GM18502 (cell line): ENCODE measurements around the gene TMEM164.
A peak's percentile ranks its signal among the peaks of the same experiment; 100 is the strongest.

Source experiments
- ATAC-seq: cut with Tn5 transposase; IDR thresholded peaks from one replicate; pipeline ENCODE4 v1.9.1; 2021; ENCODE audit warnings: mild to moderate bottlenecking; ENCODE audit not compliant: unreplicated experiment, poor library complexity

Gene TMEM164

DNA sequence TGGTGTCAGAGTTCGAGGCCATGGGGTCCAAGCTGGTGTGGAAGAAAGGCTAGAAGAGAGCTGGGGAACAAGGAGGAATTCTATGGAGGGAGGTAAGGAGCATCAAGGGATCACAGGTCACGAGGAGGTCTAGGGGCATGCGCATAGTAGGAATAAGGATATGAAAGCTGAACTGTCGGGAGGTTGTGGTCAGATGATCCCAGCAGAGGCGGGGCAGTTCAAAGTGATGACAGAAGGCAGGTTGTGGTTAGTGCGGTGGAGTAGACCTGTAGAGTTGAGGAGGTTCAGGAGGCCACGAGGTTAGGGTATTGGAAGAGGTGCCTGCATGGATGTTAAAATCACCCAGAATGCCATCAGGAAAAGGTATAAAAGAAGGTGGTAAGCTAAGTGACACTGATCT is 156.3 kb downstream of the TMEM164 start:
- no peak for ATAC-seq

DNA sequence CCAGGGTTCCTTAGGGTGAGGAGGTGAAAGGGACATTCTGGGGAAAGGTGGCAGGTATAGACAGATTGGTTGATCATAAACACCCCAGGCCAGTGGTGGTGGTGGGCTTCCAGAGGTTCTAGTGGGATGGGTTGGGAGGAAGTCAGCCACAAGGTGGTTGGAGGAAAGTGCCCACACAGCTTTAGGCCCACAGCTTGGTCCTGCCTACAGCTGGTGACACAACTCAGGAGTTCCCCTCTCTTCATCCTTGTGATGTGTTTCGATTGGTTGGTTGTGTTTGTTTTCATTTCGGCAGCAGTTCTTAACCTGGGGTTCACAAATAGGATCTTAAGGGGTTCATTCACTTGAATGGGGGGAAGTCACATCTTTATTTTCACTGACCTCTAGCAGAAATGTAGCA is 157.0 kb downstream of the TMEM164 start:
- peak; percentile 56 for ATAC-seq

DNA sequence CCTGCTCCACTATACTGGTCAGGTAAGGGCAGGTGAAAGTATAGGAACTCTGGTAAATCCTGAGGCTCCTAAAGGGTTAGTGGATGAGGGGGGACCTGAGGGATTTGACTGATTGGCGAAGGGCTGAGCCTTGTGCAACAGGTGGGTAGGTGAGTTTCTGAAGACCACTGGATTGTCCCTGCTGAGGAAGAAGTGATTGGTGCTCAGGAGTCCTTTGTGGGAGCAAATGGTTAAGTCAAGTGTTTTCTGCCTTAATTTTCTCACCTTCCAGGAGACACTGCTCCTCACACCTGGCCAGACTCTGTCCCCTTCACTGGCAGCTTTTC is 158.4 kb downstream of the TMEM164 start:
- ATAC-seq, result no peak

DNA sequence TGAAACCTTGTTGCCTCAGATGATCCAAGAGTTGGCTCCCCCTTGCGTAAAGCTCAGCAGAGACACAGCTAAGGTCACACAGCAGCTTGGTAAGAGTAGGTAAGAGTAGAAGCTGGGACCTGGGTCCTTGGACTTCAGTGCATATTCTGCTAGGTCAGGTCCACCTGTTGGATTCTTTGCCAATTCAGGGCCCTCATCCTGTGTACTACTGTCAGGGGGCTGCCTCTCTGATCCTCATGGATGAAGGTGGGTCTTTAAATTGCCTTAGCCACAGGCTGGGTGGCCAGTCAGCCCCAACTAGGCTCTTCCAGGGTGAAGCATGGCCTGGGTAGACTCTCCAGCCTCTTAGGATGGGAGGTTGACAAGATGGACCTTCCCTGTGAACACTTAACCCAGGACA is 159.2 kb downstream of the TMEM164 start:
- no peak for ATAC-seq

DNA sequence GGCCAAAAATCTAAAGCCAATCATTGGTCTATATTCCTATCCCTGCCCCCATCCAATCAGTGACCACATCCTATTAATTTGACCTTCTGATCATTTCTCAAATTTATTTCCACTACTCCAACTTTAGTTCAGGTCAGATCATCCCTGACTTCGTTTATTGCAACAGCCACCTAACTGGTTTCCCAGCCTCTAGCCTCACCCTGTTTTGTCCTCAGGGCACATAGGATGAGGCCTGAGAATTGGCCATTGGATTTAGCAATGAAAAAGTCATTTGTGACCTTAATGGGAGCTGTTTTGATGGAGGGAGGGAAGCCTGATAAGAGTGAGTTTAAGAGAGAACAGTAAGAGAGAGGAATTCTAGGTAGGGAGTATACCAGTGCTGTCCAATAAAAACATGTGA is 160.0 kb downstream of the TMEM164 start:
- ATAC-seq, result no peak

DNA sequence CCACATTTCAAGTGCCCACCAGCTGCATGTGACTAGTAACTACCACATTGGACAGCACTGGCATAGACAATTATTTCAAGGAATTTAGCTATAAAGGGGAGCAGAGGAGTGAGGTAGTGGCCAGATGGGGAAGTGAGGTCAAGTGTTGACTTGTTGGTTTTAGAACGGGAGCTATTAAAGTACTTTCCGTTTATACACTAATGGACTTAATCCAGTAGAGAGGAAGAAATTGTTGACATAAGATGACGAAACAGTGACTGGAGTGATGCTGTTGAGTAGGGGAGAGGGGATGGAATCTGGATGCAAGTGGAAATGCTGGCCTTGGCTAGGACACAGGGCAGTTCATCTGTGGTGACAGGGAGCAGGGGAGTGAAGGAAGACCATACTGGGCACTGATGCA is 160.6 kb downstream of the TMEM164 start:
- ATAC-seq, result no peak

DNA sequence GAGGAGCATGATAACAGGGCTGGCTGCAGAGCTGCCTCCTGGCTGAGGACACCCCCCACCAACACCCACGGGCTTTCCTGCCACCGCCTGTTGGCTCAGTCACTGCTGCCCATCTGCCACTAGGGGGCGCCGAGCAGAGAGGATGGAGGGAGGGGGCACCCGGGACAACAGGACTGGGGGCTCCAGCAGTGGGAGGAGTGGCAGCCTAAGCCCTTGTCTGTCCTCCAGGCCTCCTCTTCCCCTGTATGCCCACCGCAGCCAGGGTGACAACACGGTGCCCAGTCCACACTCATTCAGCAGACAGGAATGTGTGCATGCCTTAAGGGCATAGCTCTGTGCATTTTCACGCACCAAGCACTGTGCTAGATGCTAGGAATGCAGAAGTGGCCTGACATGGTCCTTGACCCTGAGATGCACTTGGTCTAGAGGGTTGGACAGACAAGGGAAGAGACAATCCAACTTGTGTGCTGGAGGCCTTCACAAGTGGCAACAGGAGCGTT is 165.1 kb downstream of the TMEM164 start:
- ATAC-seq, result peak; percentile 31

DNA sequence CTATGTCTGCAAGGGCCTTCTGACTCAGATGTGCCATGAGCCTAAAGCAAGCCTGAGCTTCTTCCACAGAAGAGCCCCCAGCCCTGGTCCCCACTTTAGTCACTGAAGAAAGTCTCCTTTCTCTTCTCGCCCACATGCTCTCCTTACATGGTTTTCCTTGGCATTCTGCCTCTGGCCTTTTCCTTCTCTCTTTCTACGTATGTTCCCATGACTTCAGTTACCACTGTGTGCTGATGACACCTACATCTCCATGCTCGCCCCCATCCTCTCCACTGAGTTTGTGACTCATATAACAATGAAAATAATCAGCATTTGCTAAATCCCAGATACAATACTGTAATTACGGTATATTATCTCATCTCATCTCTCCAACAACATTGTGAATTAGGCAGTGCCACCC is 165.7 kb downstream of the TMEM164 start:
- no peak for ATAC-seq

DNA sequence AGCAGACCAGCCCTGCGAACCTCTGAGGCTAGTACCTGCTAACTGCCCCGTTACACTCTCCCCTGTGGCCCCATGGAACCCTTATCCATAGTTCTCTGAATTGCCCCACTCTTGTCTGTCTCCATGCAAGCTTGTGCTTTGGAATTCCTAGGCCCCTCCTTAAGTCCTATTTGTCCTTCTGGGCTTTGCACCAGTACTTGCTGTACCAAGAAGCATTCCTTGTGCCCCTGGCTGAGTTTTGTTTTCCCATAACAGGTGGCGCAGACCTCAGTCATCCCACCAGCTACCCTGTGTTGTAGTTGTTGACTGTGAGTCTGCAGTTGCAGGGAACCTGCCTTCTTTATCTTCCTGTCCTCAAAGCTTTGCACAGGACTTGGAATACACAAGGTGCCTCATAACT is 167.1 kb downstream of the TMEM164 start:
- no peak for ATAC-seq

DNA sequence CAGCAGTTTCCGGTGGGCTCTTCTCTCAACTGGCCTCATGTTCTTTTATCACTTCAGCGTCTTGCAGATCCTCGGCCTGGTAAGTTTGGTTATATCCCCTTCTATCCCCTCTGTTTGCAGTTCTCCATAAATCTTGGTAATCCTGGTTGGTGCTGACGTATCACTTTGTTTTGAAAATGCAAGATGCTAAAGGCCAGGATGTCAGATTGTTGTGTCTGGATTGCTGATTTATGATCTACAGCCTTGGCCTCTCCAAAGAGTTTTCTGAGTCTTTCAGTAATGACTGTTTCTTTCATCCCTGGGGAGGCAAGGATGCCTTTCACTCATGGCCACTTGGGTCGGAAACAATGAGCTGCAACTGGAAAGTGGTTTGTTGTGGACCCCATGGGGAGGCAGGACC is 168.5 kb downstream of the TMEM164 start:
- ATAC-seq, result no peak

DNA sequence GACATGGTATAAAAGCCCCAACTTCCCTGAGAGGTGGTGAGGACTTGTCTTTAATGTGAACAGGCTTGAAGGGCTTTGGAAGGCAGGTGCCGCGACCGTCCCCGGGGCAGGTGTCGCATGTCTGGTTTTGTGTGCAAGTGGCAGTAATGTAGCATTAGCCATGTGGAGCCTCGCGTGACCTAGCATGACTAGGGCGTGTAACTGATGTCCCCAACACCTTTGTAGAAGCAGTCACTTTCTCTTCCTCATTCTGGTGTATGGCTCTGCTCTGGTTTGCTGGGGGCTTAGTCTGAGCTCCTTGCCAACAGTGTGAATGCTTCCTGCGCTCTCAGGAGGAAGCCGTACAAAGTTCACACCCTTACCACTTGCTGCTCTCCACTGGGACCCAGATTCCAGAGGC is 169.3 kb downstream of the TMEM164 start:
- ATAC-seq, result peak; percentile 97

DNA sequence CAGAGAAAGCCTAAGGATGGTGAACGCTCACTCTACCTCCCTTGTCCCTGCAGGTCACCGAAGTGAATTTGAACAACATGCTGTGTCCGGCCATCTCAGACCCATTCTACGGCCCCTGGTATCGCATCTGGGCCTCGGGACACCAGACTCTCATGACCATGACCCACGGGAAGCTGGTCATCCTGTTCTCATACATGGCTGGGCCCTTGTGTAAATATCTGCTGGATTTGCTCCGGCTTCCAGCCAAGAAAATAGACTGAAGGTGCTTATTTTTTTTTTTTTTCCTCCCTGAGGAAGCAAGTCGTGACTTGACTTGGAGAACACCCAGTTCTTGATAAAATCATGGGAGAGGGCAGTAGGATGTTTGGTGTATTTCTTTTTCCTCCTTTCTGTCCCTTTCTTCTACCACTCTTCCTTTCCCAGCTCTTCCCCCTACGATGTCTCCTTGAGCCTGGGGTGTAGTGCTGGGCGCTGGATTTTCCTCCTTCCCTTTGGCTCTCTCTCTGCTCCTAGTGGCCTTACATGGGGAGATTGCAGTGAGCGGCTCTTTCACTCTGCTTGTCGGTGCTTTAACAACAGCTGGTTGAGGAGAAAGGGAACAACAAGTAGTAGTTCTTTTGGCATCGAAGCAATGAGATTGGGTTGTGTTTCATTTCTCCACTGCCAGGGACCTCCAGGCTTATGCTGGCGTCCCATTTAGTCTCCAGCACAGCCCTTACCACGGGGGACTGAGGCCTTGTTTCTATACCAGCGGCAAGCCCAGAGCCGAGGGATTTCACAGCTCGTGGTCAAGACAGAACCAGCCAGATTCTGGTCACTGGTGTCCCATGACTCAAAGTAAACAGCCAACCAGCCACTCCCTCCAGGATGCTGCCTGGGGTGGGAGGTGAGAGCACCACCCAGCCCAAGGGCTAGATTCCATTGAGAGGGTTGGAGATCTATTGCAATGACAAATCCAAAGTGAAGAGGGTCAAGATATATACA is 170.6 kb downstream of the TMEM164 start:
- no peak for ATAC-seq

DNA sequence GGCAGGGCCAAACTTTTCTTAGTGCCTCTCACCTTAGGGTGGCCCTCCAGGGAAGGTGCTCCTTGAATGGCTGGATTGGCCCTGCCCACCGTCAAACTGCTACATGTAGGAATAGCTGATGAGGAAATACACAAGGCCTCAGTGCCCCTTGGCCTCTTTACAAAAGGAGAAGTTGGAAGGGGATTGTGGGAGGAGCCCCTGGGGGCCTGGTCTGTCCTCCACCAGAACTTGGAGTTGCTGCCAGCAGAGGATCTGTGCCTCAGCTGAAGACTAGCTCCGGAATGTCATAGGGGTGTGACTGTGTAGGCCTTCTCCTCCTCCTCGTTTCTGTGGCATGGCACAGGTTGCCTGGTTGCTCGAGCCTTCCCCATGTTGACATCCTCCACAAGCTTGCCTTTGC is 172.2 kb downstream of the TMEM164 start:
- ATAC-seq, result no peak

DNA sequence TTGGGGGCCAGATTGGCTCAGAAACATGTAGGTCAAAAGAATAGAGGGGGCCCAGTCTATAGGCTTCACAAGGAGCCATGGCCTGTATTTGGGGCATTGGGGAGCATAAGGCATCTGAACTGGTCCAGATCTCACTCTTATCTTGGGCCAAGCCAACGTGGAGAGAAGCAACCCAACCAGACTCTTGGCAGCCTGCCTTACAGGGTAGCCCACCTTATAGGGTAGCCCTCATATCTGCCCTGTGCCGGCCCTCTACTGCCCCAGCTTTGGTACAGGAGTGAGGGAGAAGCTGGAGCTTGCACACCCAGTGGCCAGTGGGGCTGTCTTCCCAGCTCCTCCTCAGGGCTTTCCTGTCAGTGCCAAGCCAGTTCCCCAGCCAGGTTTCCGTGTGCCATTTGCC is 172.8 kb downstream of the TMEM164 start:
- no peak for ATAC-seq

DNA sequence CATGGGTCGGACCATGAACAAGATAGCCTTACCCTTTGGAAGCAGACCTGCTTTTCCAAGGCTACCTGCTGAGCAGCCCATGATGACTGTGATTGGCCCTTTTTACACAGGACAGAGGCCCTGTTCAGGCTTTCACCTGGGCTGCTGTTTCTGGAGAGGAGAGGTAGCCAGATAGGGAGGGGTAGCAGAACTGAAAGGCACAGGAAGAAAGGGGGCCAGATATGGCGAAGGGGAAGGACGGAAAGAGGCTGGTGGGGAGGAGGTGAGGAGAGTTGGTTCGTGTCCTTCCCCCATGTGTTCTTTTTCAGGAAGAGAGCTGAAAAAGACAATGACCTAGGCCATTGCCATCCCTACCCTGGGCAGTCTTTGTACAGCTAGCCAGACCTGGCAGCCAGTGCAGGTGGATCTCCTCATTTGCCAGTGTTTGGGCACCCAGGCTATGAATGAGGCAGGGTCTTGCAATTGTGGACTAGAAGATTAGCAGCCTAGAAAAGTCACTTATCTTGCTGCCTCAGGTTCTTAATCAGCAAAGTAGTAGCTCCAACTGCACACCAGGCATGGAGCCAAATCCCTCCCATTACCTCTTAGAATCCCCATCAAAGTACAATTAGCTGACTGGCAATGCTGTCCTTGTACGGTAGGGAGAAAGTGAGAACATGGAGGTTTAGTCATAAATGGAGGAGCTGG is 175.4 kb downstream of the TMEM164 start:
- no peak for ATAC-seq

DNA sequence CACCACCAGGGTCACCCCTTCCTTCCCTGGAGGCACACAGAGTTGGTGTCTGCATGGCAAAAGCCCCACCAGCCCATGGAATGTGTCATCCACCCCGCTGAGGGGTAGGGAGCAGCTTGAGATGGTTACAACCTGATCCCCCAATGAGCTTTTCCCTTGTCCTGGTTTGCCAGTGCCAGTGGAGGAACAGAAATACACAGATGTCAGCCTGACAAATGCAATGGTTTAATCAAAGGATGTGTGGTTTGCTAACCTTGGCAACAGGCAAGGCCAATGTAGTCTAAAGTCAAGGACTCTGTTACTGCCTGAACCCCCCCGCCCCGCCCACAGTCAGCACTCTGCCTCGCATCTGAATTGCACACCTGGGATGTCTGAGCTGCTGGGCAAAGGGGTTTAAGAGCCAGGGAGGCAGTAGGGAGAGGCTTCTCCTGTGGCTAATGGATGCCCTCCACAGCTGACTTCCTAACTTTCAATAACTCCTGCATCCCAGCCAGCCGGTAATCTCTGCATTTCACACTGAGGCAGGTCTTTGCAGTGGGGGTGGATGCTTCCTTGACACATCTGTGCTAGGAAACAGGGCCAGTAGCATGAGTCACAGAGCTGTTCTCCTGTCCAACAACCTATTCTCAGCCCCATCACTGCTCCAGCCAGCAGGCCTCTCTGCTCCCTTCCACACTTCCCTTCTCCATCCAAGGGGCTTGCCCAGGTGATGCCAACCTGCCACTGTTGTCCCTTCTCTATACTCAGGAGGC is 177.4 kb downstream of the TMEM164 start:
- ATAC-seq, result peak; percentile 32

DNA sequence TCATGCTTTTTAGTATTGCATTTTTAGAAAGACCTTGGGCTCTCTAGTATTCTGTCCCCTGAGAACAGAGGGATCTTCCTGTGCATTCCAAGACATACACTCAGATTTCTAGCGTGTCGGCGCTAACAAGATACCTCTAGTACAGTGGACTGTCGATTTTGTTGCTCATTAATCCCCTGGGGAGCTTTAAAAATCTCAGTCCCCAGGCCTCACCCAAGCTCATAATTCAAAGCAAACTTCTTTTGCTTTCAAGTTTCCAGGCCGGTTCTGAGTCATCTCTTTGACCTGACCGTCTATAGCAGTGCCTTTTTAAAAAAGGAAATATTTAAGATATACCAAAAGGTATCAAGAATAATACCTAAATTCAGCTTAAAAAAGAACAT is 178.0 kb downstream of the TMEM164 start:
- peak; percentile 87 for ATAC-seq

DNA sequence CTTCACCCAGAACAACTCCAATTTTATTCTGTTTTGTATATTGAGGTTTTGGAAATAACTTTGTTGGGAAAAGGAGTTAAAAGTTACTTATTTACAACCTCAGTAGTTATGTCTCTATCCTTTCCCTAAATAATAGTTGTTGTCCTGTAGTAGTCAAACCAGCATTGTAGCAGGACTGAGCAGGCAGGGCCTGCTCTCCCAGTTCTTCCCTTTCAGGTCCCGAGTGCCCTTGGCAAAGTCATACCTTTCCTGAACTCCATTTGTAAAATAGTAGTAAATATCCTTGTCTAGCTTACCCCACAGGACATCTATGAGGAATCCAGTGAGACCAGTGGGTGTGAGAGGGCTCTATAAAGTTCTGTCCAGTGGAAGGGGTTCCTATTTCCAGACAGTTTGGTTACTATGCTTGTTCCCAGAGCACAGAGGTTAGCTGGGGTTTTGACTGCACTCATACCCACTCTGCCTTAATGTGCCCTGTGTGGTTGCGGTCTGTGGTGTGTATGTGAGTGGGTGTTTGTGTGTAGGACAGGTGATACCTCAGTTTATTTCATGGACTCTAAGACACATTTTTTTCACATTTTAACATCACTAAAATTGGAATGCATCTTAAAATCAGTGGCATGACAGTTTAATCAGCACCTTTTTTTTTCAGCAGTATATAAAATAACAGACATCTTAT is 178.7 kb downstream of the TMEM164 start:
- ATAC-seq, result no peak

DNA sequence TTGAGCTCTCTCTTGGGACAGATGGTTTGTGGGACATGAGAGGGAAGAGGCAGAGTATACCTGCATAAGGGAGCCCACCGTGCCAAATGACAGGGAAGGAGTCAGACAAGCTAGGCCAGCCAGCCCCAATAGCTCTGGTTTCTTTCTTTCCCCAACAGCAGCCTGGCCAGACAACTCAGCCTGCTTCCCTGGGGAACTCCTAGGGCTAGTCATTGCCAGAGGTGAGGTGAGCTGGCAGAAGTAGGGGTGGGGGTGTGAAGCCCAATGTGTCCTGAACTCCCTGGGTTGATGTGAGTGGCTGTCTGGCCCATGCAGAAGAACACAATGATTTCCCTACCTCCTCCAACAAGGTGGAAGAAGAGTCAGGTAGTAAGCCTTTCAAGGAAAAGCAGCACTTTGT is 179.4 kb downstream of the TMEM164 start:
- ATAC-seq, result no peak

DNA sequence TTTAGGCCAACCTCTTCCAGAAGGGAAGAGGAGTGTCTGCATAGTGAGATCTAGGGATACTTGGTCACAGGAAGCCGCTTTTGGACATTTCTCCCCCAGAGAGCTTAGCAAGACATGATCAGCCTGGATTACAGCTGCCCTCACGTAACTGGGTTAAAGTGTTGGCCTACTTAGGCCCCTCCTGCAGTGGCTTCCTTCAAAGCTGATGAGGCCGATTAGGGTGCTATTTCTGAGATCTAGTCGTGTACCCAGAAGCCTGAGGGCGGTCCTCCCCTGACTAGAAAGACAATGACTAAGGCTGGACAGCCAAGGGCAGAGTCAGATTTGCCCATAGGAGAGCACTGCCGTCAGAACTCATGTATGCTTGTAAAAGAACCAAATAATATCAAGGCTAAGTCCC is 180.0 kb downstream of the TMEM164 start:
- no peak for ATAC-seq
